Measurements from ENCODE around the gene SGPP1.
"Not testable (repeated sequence)": the region's sequence is repeated elsewhere in the genome, so short reads cannot be mapped to it uniquely, and the experiment has no call there.

The SGPP1 gene

GRCh38 chr14:63727736-63728728, at the start of gene SGPP1:
Gene SGPP1 (minus strand): TSS chr14:63728065. CDS start chr14:63727944, 121 bp downstream.
- peak; percentile 45 for DNase-seq (ENCODE audit: low read depth, low spot score)

GRCh38 chr14:63777024-63777423, 49.2 kb upstream of the SGPP1 start:
- DNase-seq (ENCODE audit: low read depth, low spot score), result no peak

GRCh38 chr14:63773504-63773903, 45.6 kb upstream of the SGPP1 start:
- DNase-seq (ENCODE audit: low read depth, low spot score), result no peak

GRCh38 chr14:63770187-63770807, 42.4 kb upstream of the SGPP1 start:
- DNase-seq (ENCODE audit: low read depth, low spot score), result peak; percentile 9

GRCh38 chr14:63766611-63767010, 38.7 kb upstream of the SGPP1 start:
- DNase-seq (ENCODE audit: low read depth, low spot score), result no peak

- no peak for DNase-seq (ENCODE audit: low read depth, low spot score)
These were observed 36.8 kb upstream of the SGPP1 start for GRCh38 chr14:63764620-63765139.

- no peak for DNase-seq (ENCODE audit: low read depth, low spot score)
These were observed 36.2 kb upstream of the SGPP1 start for GRCh38 chr14:63764103-63764502.

GRCh38 chr14:63761351-63762117, 33.7 kb upstream of the SGPP1 start:
- no peak for DNase-seq (ENCODE audit: low read depth, low spot score)

GRCh38 chr14:63760014-63760413, 32.1 kb upstream of the SGPP1 start:
- DNase-seq (ENCODE audit: low read depth, low spot score), result no peak

- DNase-seq (ENCODE audit: low read depth, low spot score), result no peak
These were observed 31.6 kb upstream of the SGPP1 start for GRCh38 chr14:63759456-63759855.

GRCh38 chr14:63757211-63757610, 29.3 kb upstream of the SGPP1 start:
- DNase-seq (ENCODE audit: low read depth, low spot score), result no peak

GRCh38 chr14:63752449-63753169, 24.7 kb upstream of the SGPP1 start:
- DNase-seq (ENCODE audit: low read depth, low spot score), result no peak

GRCh38 chr14:63751076-63751475, 23.2 kb upstream of the SGPP1 start:
- not testable (repeated sequence) for DNase-seq (ENCODE audit: low read depth, low spot score)

- no peak for DNase-seq (ENCODE audit: low read depth, low spot score)
These were observed 20.0 kb upstream of the SGPP1 start for GRCh38 chr14:63747846-63748245.

- no peak for DNase-seq (ENCODE audit: low read depth, low spot score)
These were observed 18.1 kb upstream of the SGPP1 start for GRCh38 chr14:63745858-63746425.

- no peak for DNase-seq (ENCODE audit: low read depth, low spot score)
These were observed 17.4 kb upstream of the SGPP1 start for GRCh38 chr14:63745272-63745671.

GRCh38 chr14:63737582-63738006, 9.7 kb upstream of the SGPP1 start:
- no peak for DNase-seq (ENCODE audit: low read depth, low spot score)

GRCh38 chr14:63735720-63736119, 7.9 kb upstream of the SGPP1 start:
- no peak for DNase-seq (ENCODE audit: low read depth, low spot score)

GRCh38 chr14:63730659-63731058, 2.8 kb upstream of the SGPP1 start:
- no peak for DNase-seq (ENCODE audit: low read depth, low spot score)

- DNase-seq (ENCODE audit: low read depth, low spot score), result no peak
These were observed 582 bp downstream of the SGPP1 start for GRCh38 chr14:63727231-63727735.

GRCh38 chr14:63726499-63726898, 1.4 kb downstream of the SGPP1 start:
- DNase-seq (ENCODE audit: low read depth, low spot score), result no peak
